GM10847 (cell line): Measurements from ENCODE around the gene GMEB2.

ENCODE experiments used
- POLR2A ChIP-seq: IDR thresholded peaks from 2 replicates; pipeline ENCODE4 v1.6.1; 2011; ENCODE audit not compliant: insufficient read length; ENCODE audit errors: extremely low read depth

GMEB2 gene

DNA sequence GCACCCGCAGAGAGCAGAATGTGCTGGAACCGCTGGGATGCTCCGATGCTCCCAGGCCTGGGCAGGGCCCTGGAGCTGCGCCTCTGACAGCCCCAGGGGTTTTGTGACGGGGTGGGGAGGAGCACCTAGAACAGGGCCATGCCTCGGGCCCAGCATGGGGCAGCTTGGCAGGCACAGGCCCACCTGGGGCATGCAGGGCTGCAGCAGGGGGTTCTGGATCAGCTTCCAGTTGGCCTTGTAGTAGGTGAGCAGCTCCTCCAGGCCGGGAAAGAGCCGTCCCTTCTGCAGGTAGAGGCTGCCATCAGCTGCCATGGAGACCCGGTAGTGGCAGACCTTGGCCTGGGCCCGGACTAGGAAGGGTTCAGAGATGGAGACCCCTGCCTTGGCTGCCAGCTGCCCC is 83.8 kb downstream of the GMEB2 start:
- TF ChIP-seq POLR2A, result no peak

DNA sequence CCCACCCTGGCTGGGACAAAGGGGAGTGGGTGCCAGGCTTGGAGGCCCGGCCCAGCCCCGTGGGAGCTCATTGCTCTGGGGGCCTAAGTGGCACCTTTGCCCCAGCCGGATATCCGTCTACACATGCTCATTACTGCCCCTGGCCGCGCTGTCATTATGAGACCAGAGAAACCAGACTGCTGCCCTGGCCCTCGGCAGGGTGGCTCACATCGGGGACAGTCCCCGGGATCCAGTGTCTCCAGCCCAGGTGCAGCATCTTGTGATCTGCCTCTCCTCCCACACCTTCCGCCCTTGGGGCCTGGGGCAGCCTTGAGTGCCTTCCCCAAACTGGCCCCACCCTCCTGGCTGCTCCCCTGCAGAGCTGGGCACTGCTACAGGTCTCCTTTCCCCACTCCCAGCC is 84.2 kb downstream of the GMEB2 start:
- no peak for TF ChIP-seq POLR2A

DNA sequence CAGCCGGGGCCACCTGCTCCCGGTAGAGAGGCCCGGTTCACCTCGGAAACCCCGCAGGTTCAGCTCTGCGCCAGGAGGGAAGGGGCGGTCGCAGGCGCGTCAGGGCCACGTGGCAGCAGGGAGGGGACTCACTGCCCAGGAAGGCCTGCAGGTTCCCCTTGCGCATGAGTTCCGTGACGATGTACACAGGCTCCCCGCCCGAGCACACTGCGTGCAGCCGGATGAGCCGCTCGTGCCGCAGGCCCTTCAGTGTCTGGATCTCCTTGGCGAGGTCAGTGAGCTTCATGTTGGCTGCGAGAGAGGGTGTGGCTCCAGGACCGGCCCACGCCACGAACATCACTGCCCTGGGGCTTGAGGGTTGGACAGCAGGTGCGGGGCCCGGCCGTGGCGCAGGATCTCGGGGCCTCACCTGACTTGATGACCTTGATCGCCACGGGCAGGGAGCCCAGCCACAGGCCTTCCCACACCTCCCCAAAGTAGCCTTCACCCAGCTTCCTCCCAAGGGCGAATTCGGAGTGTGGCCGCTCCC is 84.8 kb downstream of the GMEB2 start:
- no peak for TF ChIP-seq POLR2A

DNA sequence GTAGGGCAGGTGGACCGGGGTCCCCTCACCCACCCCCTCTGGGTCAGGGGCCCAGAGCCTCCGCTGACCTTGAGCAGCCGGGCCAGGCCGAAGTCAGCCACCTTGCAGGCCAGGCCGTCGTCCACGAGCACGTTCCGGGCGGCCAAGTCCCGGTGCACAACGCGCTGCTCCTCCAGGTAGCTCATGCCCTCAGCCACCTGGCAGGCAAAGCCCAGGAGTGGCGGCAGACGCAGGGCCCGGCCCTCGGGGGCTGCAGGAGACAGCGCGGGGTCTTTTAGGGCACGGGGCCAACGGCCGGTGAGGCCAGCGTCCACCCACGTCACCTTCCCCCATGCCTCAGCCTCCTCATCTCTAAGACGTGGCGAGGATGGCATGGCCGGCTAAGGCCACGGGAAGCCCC is 85.5 kb downstream of the GMEB2 start:
- TF ChIP-seq POLR2A, result no peak

DNA sequence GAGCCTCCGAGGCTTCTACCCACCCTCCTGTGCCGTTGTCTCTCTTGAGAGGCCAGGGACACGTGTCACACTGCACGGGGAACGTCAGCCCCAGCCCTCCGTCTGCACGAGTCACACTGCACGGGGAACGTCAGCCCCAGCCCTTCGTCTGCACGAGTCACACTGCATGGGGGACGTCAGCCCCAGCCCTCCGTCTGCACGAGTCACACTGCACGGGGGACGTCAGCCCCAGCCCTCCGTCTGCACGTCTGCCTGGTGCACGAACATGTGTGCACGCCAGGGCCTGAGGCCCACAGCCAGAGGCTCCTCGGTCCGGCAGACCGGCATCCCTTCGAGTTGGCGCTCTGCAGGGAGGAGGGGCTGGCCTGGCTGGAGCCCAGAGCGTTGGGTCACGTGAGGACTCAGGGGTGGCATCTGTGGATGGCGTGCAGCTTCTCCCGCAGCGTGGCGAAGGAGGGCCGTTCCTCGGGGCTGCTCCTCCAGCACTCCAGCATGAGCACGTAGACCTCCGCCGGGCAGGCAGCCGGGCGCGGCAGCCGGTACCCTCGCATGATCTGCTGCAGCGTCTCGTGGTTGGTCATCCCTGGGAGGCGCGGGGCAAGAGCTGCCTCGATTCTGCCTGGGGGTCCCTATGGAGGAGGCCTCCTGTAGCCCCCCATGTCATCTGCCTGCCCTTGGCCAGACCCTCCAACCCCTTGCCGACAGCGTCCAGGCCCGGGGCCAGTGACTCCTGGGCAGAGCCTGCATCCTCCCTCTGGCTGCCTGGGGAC is 86.3 kb downstream of the GMEB2 start:
- TF ChIP-seq POLR2A, result no peak

DNA sequence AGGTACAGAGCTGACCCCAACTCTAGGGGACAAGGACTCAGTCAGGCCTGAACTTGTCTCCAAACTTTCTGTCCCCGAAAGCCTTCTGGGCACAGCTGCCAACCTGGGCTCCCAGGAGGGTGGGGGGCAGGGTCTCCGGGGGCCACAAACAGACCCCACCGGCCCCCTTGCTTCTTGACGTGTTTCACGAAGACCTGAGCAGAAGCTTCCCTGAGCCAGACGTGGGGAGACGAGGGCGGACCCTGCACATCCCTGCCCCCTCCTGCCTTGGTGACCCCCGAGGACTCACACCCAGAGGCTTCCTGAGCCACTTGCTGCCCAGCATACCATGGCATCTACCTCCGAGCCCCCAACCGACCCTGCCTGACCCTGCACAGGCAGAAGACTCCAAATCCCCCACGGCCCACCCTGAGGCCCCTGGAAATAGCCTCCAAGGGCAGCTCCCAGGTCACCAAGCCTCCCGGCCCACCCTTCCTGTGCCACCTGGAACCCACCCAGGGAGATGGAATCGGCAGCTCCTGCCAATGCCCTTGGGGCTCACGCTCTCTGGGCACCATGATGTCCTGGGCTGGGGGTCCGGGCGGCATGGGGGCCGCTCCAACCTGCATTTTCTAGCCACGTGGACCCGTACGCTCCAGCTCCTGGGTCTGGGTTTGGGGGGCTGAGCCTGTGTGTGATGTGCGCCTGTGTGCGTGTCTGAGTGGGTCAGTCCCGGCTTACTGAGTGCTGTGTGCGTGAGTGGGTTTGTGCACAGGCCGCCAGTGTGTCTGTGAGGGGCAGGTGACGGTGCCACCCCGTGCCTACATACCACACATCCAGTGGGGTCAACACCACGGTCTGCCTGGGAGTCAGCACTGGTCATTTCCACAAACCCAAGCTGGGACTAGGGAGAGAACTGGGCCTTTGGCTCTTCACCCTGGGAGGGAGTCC is 87.2 kb downstream of the GMEB2 start:
- no peak for TF ChIP-seq POLR2A

DNA sequence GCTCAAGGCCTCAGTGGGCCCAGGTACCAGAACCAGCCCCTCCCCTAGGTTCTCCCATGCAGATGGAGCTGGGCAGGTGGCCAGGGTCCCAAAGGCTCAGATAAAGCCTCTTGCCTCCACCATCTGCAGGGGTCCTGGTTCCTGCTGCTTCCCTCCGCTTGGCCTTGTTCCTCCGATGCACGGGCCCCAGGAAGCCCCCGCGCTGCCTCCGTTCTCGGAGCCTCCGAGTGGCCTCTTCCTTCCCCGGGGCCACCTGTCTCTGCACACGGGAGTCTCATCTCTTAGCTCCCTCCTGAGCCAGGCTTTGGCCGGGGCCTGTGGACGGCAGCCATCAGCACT is 87.8 kb downstream of the GMEB2 start:
- TF ChIP-seq POLR2A, result no peak

DNA sequence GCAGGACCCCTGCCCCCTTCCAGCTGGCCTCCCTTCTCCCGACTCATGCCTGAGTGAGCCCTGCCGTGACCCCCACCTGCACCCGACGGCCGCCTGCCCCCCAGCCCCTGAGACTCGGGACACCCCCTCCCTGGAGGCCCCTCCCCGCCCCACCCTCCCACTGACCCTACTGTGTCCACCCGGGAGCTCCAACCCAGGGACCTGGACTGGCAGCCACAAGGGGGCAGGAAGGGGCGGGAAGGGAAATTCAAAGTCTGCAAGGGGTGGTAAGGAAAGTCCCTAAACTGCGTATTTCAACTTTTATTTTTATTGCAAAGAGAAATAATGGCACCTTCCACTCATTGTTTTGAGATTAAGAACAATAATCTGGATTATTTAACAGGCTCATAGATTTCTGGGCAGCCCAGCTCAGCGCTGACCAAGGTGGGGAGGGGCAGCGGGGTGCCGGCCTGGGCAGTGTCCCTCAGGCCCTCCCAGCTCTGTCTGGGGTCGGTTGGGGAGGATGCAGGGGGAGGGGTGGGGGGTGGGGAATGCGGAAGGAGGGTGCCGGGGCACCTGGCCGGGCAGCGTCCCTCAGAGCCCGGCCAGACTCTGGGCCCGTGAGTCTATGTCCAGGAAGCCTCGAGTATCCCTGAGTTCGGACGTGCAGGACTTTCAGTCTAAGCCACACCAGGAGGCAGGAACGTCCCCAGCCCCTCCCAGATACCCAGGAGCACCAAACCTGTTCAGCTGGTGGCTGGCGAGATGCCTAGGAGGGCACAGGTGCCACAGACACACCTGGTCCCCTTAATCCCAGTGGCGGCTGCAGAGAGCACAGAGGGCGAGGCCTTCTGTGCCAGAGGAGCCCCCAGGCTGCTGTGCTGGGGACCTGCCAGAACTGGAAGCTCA is 88.5 kb downstream of the GMEB2 start:
- TF ChIP-seq POLR2A, result no peak
